ENCODE data around the gene ZNF300. TPM values are rescaled to one million over a fixed set of nuclear protein-coding genes. Genes with fewer than 3 reads are reported as not detected.

Gene ZNF300
- total RNA-seq: 17.2 and 18.6 TPM in 2 replicates
- long read RNA-seq, full-length matches to known transcripts: 55 of 60 reads
- long read RNA-seq, partial matches to known transcripts: 0 of 60 reads
- long read RNA-seq, other reads (novel, unspliced or antisense): 5 of 60 reads

- no peak for TF ChIP-seq CTCF (IDR thresholded peaks at IDR 0.05; ENCODE audit: unreplicated experiment)
- Mint-ChIP-seq H3K27me3 (no peaks in the 10 kb centered on the region), H3K4me3 (ENCODE audit: low read depth) (peak within 1 kb of the TSS; percentile 94), H3K4me1 (ENCODE audit: low read depth) (peaks cover 3% of the 10 kb centered on the region), H3K27ac (peak within 1 kb of the TSS; percentile 100), H3K9me3 (ENCODE audit: low read depth) (peaks cover 51% of the 10 kb centered on the region), H3K36me3 (ENCODE audit: insufficient read depth) (peaks cover 44% of the 10 kb centered on the region)
- peak; percentile 78 for DNase-seq (ENCODE audit: low spot score, unreplicated experiment)
These were observed at the start of gene ZNF300 for GRCh38 chr5:150904479-150905311. ZNF300 (minus strand) TSS chr5:150904980; CDS start chr5:150903155, 1,825 bp downstream.

- no peak for DNase-seq (ENCODE audit: low spot score, unreplicated experiment)
- no peaks in the 10 kb centered on the region for H3K27me3 Mint-ChIP-seq
- H3K9me3 Mint-ChIP-seq (ENCODE audit: low read depth): peaks cover 74% of the 10 kb centered on the region
- TF ChIP-seq CTCF (IDR thresholded peaks at IDR 0.05; ENCODE audit: unreplicated experiment): no peak
- no peak overlapping the region for H3K4me3 Mint-ChIP-seq (ENCODE audit: low read depth)
- no peak overlapping the region for H3K27ac Mint-ChIP-seq
- H3K4me1 Mint-ChIP-seq (ENCODE audit: low read depth): no peaks in the 10 kb centered on the region
- H3K36me3 Mint-ChIP-seq (ENCODE audit: insufficient read depth): no peaks in the 10 kb centered on the region
These were observed 43.8 kb upstream of the ZNF300 start for GRCh38 chr5:150948539-150948938.

- TF ChIP-seq CTCF (IDR thresholded peaks at IDR 0.05; ENCODE audit: unreplicated experiment): no peak
- no peak for DNase-seq (ENCODE audit: low spot score, unreplicated experiment)
- Mint-ChIP-seq H3K27me3 (no peaks in the 10 kb centered on the region), H3K36me3 (ENCODE audit: insufficient read depth) (no peaks in the 10 kb centered on the region), H3K4me1 (ENCODE audit: low read depth) (no peaks in the 10 kb centered on the region), H3K27ac (no peak overlapping the region), H3K4me3 (ENCODE audit: low read depth) (no peak overlapping the region), H3K9me3 (ENCODE audit: low read depth) (peaks cover 74% of the 10 kb centered on the region)
These were observed 41.6 kb upstream of the ZNF300 start for GRCh38 chr5:150946351-150946905.

- Mint-ChIP-seq H3K27ac (no peak overlapping the region), H3K4me3 (ENCODE audit: low read depth) (no peak overlapping the region), H3K36me3 (ENCODE audit: insufficient read depth) (no peaks in the 10 kb centered on the region), H3K27me3 (no peaks in the 10 kb centered on the region), H3K4me1 (ENCODE audit: low read depth) (no peaks in the 10 kb centered on the region), H3K9me3 (ENCODE audit: low read depth) (peaks cover 73% of the 10 kb centered on the region)
- TF ChIP-seq CTCF (IDR thresholded peaks at IDR 0.05; ENCODE audit: unreplicated experiment): no peak
- DNase-seq (ENCODE audit: low spot score, unreplicated experiment): no peak
These were observed 41.2 kb upstream of the ZNF300 start for GRCh38 chr5:150945947-150946346.

GRCh38 chr5:150945486-150945885 lies 40.7 kb upstream of the ZNF300 start:
- Mint-ChIP-seq H3K36me3 (ENCODE audit: insufficient read depth) (no peaks in the 10 kb centered on the region), H3K27ac (no peak overlapping the region), H3K27me3 (no peaks in the 10 kb centered on the region), H3K9me3 (ENCODE audit: low read depth) (peaks cover 73% of the 10 kb centered on the region), H3K4me3 (ENCODE audit: low read depth) (no peak overlapping the region), H3K4me1 (ENCODE audit: low read depth) (no peaks in the 10 kb centered on the region)
- DNase-seq (ENCODE audit: low spot score, unreplicated experiment): no peak
- TF ChIP-seq CTCF (IDR thresholded peaks at IDR 0.05; ENCODE audit: unreplicated experiment): no peak

Measured in progenitor cell of endocrine pancreas (in vitro differentiated cells).